ENCODE data around the gene PNPLA7. TPM values are rescaled to one million over a fixed set of nuclear protein-coding genes. Genes with fewer than 3 reads are reported as not detected.

PNPLA7 gene
- total RNA-seq, 1 experiment from 2014 or later: 1.8 TPM

- Histone ChIP-seq H3K4me2 (ENCODE audit: low read length) (no peak overlapping the region), H3K9me3 (ENCODE audit: control insufficient read depth in 1 of 2, insufficient read depth in 1 of 2, low read depth in 1 of 2, low read length in 2 of 2) (no peaks in the 10 kb centered on the region), H2AFZ (ENCODE audit: low read depth, low read length, poor library complexity, severe bottlenecking) (no peak overlapping the region), H3K4me1 (ENCODE audit: control insufficient read depth in 1 of 2, insufficient read depth in 2 of 2, low read length in 2 of 2) (peaks cover 16 to 33% of the 10 kb centered on the region in 2 experiments), H3K27ac (ENCODE audit: low read depth, low read length) (no peak overlapping the region), H3K9ac (ENCODE audit: low read length) (no peak overlapping the region), H3K79me2 (ENCODE audit: insufficient read depth, low read length) (no peaks in the 10 kb centered on the region), H3K27me3 (ENCODE audit: insufficient read depth, low read length) (no peaks in the 10 kb centered on the region), H3K9me2 (ENCODE audit: insufficient read depth) (no peaks in the 10 kb centered on the region), H4K20me1 (ENCODE audit: insufficient read depth) (no peaks in the 10 kb centered on the region), H3K36me3 (ENCODE audit: control insufficient read depth in 1 of 2, insufficient read depth in 2 of 2, low read length in 2 of 2) (peaks cover 0 to 2% of the 10 kb centered on the region in 2 experiments; a peak in 1 of 4 replicates), H3K4me3 (replicated peaks in 1 of 2; ENCODE audit: low read depth in 1 of 2, low read length in 2 of 2) (no peak overlapping the region)
- intact Hi-C loops (cut with micrococcal nuclease): loop anchor here (2.0 kb wide), 1 partner anchor 149 kb away; no protein-coding TSS in a partner anchor
- CTCF ChIA-PET: interaction anchor here (0.8 to 1.9 kb wide), 4 partner anchors 21 to 157 kb away, joined by 3 to 10 read pairs (median 6); partner anchors contain the start of genes EXD3, MRPL41, NOXA1 and NRARP
- POLR2A ChIA-PET: interaction anchor here (1.3 kb wide), 1 partner anchor 19 kb away, joined by 3 read pairs; no protein-coding TSS in a partner anchor
- no peak for TF ChIP-seq EGR1 (IDR thresholded peaks at IDR 0.05; ENCODE audit: low read depth)
- TF ChIP-seq ZFX (IDR thresholded peaks at IDR 0.05): no peak
- TF ChIP-seq CTCF (IDR thresholded peaks at IDR 0.05 in 2 of 3, conservative IDR thresholded peaks at IDR 0.05 in 1 of 3; ENCODE audit: borderline replicate concordance in 1 of 3, insufficient read depth in 1 of 3, low read depth in 2 of 3, low read length in 2 of 3): peak in 2 of 3 experiments; percentile 22 to 23; a peak in 1 of 6 replicates
- TF ChIP-seq TCF7L2 (IDR thresholded peaks at IDR 0.05; ENCODE audit: borderline replicate concordance, extremely low read depth, insufficient read depth, insufficient read length): no peak
- TF ChIP-seq ZNF274 (IDR thresholded peaks at IDR 0.05; ENCODE audit: low read depth, low read length): no peak
- ATAC-seq (no peak), DNase-seq (ENCODE audit: low read depth, low spot score) (no peak)
- no TSS peak for BruUV-seq (replicated peaks)
- RAD21 ChIA-PET (ENCODE audit: low non-redundant PET in 1 of 2, low total read pairs in 2 of 2, uncharacterized antibody in 2 of 2, unreplicated experiment in 2 of 2): interaction anchor here in 1 of 2 experiments (1.3 kb wide), 1 partner anchor 158 kb away, joined by 4 read pairs; no protein-coding TSS in a partner anchor
Observed at GRCh38 chr9:137444106-137444790, 106.0 kb downstream of the PNPLA7 start.
